Stimulated activated memory B cell treated with anti-CD40 and anti-IgM and Interleukin-4, amounts not matched to agents 10 μg/mL and 1 μg/mL and 100 μg/mL, for 72 hours (primary cell): Measurements from ENCODE around the gene SLC12A8.

Source experiments
- ATAC-seq: fragments of 150-1000 bp; cut with Tn5 transposase; 2 replicates; pipeline ENCODE4 v1.10.0; 2021
- H3K27ac Mint-ChIP-seq: one replicate; pipeline ENCODE4 v1.8.0; 2022; ENCODE audit warnings: mild to moderate bottlenecking, mixed read lengths
- H3K27me3 Mint-ChIP-seq: one replicate; pipeline ENCODE4 v1.8.0; 2022; ENCODE audit warnings: mixed read lengths
- H3K36me3 Mint-ChIP-seq: one replicate; pipeline ENCODE4 v1.8.0; 2022; ENCODE audit warnings: mixed read lengths
- H3K4me1 Mint-ChIP-seq: one replicate; pipeline ENCODE4 v1.8.0; 2022; ENCODE audit warnings: mixed read lengths
- H3K4me3 Mint-ChIP-seq: one replicate; pipeline ENCODE4 v1.8.0; 2022; ENCODE audit warnings: mild to moderate bottlenecking, moderate library complexity, mixed read lengths
- H3K9me3 Mint-ChIP-seq: one replicate; pipeline ENCODE4 v1.8.0; 2022; ENCODE audit warnings: mixed read lengths

The SLC12A8 gene

GRCh38 chr3:125212509-125213363 is at the start of gene SLC12A8:
TSS of gene SLC12A8 (minus strand) at chr3:125212748. CDS start at chr3:125211349, 1,399 bp downstream.
- ATAC-seq, result peak; percentile 62
- peak within 1 kb of the TSS; percentile 66 for H3K4me3 Mint-ChIP-seq

GRCh38 chr3:125262161-125262560 is 49.6 kb upstream of the SLC12A8 start:
- Mint-ChIP-seq H3K4me3 (no peak overlapping the region), H3K27me3 (no peaks in the 10 kb centered on the region), H3K27ac (no peak overlapping the region), H3K36me3 (peaks cover 60% of the 10 kb centered on the region), H3K9me3 (peaks cover 3% of the 10 kb centered on the region), H3K4me1 (peaks cover 11% of the 10 kb centered on the region)
- no peak for ATAC-seq

More at GRCh38 chr3:125212509-125213363, at the start of gene SLC12A8:
- Mint-ChIP-seq H3K9me3 (no peaks in the 10 kb centered on the region), H3K4me1 (peaks cover 16% of the 10 kb centered on the region), H3K27me3 (peaks cover 59% of the 10 kb centered on the region), H3K27ac (no peak within 1 kb of the TSS), H3K36me3 (no peaks in the 10 kb centered on the region)

GRCh38 chr3:125261031-125261430 is 48.5 kb upstream of the SLC12A8 start:
- H3K27ac Mint-ChIP-seq, result no peak overlapping the region
- peaks cover 57% of the 10 kb centered on the region for H3K36me3 Mint-ChIP-seq
- ATAC-seq, result no peak
- peaks cover 6% of the 10 kb centered on the region for H3K9me3 Mint-ChIP-seq
- no peak overlapping the region for H3K4me3 Mint-ChIP-seq
- H3K4me1 Mint-ChIP-seq, result peaks cover under 1% of the 10 kb centered on the region
- H3K27me3 Mint-ChIP-seq, result no peaks in the 10 kb centered on the region

- Mint-ChIP-seq H3K27me3 (no peaks in the 10 kb centered on the region), H3K36me3 (peaks cover 48% of the 10 kb centered on the region), H3K4me1 (no peaks in the 10 kb centered on the region), H3K4me3 (no peak overlapping the region), H3K9me3 (peaks cover 6% of the 10 kb centered on the region), H3K27ac (no peak overlapping the region)
- no peak for ATAC-seq
Observed at GRCh38 chr3:125260158-125260557, 47.6 kb upstream of the SLC12A8 start.

GRCh38 chr3:125257536-125257935 is 45.0 kb upstream of the SLC12A8 start:
- Mint-ChIP-seq H3K9me3 (peaks cover 6% of the 10 kb centered on the region), H3K27ac (no peak overlapping the region), H3K4me1 (no peaks in the 10 kb centered on the region), H3K27me3 (no peaks in the 10 kb centered on the region), H3K36me3 (peaks cover 65% of the 10 kb centered on the region), H3K4me3 (no peak overlapping the region)
- no peak for ATAC-seq

- ATAC-seq, result no peak
- H3K4me3 Mint-ChIP-seq, result no peak overlapping the region
- H3K27ac Mint-ChIP-seq, result no peak overlapping the region
- H3K4me1 Mint-ChIP-seq, result no peaks in the 10 kb centered on the region
- H3K9me3 Mint-ChIP-seq, result peaks cover 6% of the 10 kb centered on the region
- peaks cover 64% of the 10 kb centered on the region for H3K36me3 Mint-ChIP-seq
- H3K27me3 Mint-ChIP-seq, result no peaks in the 10 kb centered on the region
Observed at GRCh38 chr3:125256675-125257074, 44.1 kb upstream of the SLC12A8 start.

- H3K4me1 Mint-ChIP-seq, result no peaks in the 10 kb centered on the region
- H3K36me3 Mint-ChIP-seq, result peaks cover 42% of the 10 kb centered on the region
- ATAC-seq, result no peak
- peak overlapping the region; percentile 31 for H3K27ac Mint-ChIP-seq
- no peaks in the 10 kb centered on the region for H3K9me3 Mint-ChIP-seq
- no peaks in the 10 kb centered on the region for H3K27me3 Mint-ChIP-seq
- no peak overlapping the region for H3K4me3 Mint-ChIP-seq
Observed at GRCh38 chr3:125250973-125251372, 38.4 kb upstream of the SLC12A8 start.

GRCh38 chr3:125246237-125246636 is 33.7 kb upstream of the SLC12A8 start:
- no peaks in the 10 kb centered on the region for H3K27me3 Mint-ChIP-seq
- H3K27ac Mint-ChIP-seq, result no peak overlapping the region
- H3K4me1 Mint-ChIP-seq, result no peaks in the 10 kb centered on the region
- H3K36me3 Mint-ChIP-seq, result peaks cover 58% of the 10 kb centered on the region
- no peaks in the 10 kb centered on the region for H3K9me3 Mint-ChIP-seq
- ATAC-seq, result no peak
- H3K4me3 Mint-ChIP-seq, result no peak overlapping the region

GRCh38 chr3:125245521-125245920 is 33.0 kb upstream of the SLC12A8 start:
- H3K4me3 Mint-ChIP-seq, result no peak overlapping the region
- peaks cover 59% of the 10 kb centered on the region for H3K36me3 Mint-ChIP-seq
- H3K4me1 Mint-ChIP-seq, result no peaks in the 10 kb centered on the region
- no peaks in the 10 kb centered on the region for H3K9me3 Mint-ChIP-seq
- H3K27ac Mint-ChIP-seq, result no peak overlapping the region
- no peaks in the 10 kb centered on the region for H3K27me3 Mint-ChIP-seq
- no peak for ATAC-seq

GRCh38 chr3:125240496-125240895 is 27.9 kb upstream of the SLC12A8 start:
- Mint-ChIP-seq H3K36me3 (peaks cover 75% of the 10 kb centered on the region), H3K9me3 (peaks cover 8% of the 10 kb centered on the region), H3K4me1 (no peaks in the 10 kb centered on the region), H3K4me3 (no peak overlapping the region), H3K27me3 (no peaks in the 10 kb centered on the region), H3K27ac (no peak overlapping the region)
- ATAC-seq, result no peak

GRCh38 chr3:125239266-125239665 is 26.7 kb upstream of the SLC12A8 start:
- Mint-ChIP-seq H3K9me3 (peaks cover 8% of the 10 kb centered on the region), H3K27ac (no peak overlapping the region), H3K4me1 (no peaks in the 10 kb centered on the region), H3K27me3 (no peaks in the 10 kb centered on the region), H3K36me3 (peaks cover 71% of the 10 kb centered on the region), H3K4me3 (no peak overlapping the region)
- no peak for ATAC-seq

GRCh38 chr3:125238759-125239158 is 26.2 kb upstream of the SLC12A8 start:
- Mint-ChIP-seq H3K36me3 (peaks cover 74% of the 10 kb centered on the region), H3K27me3 (no peaks in the 10 kb centered on the region), H3K27ac (no peak overlapping the region), H3K4me1 (no peaks in the 10 kb centered on the region), H3K4me3 (no peak overlapping the region), H3K9me3 (peaks cover 8% of the 10 kb centered on the region)
- ATAC-seq, result no peak

GRCh38 chr3:125236331-125236903 is 23.9 kb upstream of the SLC12A8 start:
- Mint-ChIP-seq H3K27ac (no peak overlapping the region), H3K9me3 (peaks cover 8% of the 10 kb centered on the region), H3K36me3 (peaks cover 80% of the 10 kb centered on the region), H3K4me1 (no peaks in the 10 kb centered on the region), H3K4me3 (no peak overlapping the region), H3K27me3 (no peaks in the 10 kb centered on the region)
- no peak for ATAC-seq

- H3K27me3 Mint-ChIP-seq, result no peaks in the 10 kb centered on the region
- no peaks in the 10 kb centered on the region for H3K4me1 Mint-ChIP-seq
- H3K27ac Mint-ChIP-seq, result no peak overlapping the region
- no peak overlapping the region for H3K4me3 Mint-ChIP-seq
- peaks cover 8% of the 10 kb centered on the region for H3K9me3 Mint-ChIP-seq
- H3K36me3 Mint-ChIP-seq, result peaks cover 75% of the 10 kb centered on the region
- ATAC-seq, result no peak
Observed at GRCh38 chr3:125234831-125235230, 22.3 kb upstream of the SLC12A8 start.

GRCh38 chr3:125232401-125232800 is 19.9 kb upstream of the SLC12A8 start:
- no peaks in the 10 kb centered on the region for H3K4me1 Mint-ChIP-seq
- no peak overlapping the region for H3K4me3 Mint-ChIP-seq
- H3K27ac Mint-ChIP-seq, result no peak overlapping the region
- H3K36me3 Mint-ChIP-seq, result peaks cover 67% of the 10 kb centered on the region
- no peaks in the 10 kb centered on the region for H3K27me3 Mint-ChIP-seq
- peaks cover 8% of the 10 kb centered on the region for H3K9me3 Mint-ChIP-seq
- no peak for ATAC-seq

- Mint-ChIP-seq H3K36me3 (peaks cover 63% of the 10 kb centered on the region), H3K4me1 (no peaks in the 10 kb centered on the region)
Observed at GRCh38 chr3:125231895-125232294, 19.3 kb upstream of the SLC12A8 start.

More at GRCh38 chr3:125231895-125232294, 19.3 kb upstream of the SLC12A8 start:
- Mint-ChIP-seq H3K27me3 (no peaks in the 10 kb centered on the region), H3K9me3 (peaks cover 6% of the 10 kb centered on the region), H3K27ac (no peak overlapping the region), H3K4me3 (no peak overlapping the region)
- no peak for ATAC-seq
